Neuronal stem cell (in vitro differentiated cells): ENCODE measurements around the gene ATRN.

ENCODE experiments used
- DNase-seq: peaks from one replicate; pipeline ENCODE4 v3.0.0-alpha.2; 2013; ENCODE audit warnings: low spot score
- H2AFZ ChIP-seq: one replicate; pipeline ENCODE4 v1.6.1; 2013; ENCODE audit warnings: mild to moderate bottlenecking, low read length, inconsistent platforms
- H2AK5ac ChIP-seq: 2 replicates; pipeline ENCODE4 v1.6.1; 2013; ENCODE audit warnings: low read depth, mild to moderate bottlenecking, inconsistent platforms, low read length, moderate library complexity, mixed read lengths
- H2BK120ac ChIP-seq: 2 replicates; pipeline ENCODE4 v1.6.1; 2013; ENCODE audit warnings: low read depth, mild to moderate bottlenecking, inconsistent platforms, low read length, moderate library complexity, mixed read lengths
- H2BK12ac ChIP-seq: one replicate; pipeline ENCODE4 v1.6.1; 2013; ENCODE audit warnings: low read length, inconsistent platforms
- H2BK15ac ChIP-seq: 2 replicates; pipeline ENCODE4 v1.6.1; 2013; ENCODE audit warnings: mild to moderate bottlenecking, low read length, inconsistent platforms, mixed read lengths
- H2BK5ac ChIP-seq: one replicate; pipeline ENCODE4 v1.6.1; 2013; ENCODE audit warnings: inconsistent platforms, mild to moderate bottlenecking, low read length, moderate library complexity
- H3K14ac ChIP-seq: one replicate; pipeline ENCODE4 v1.6.1; 2013; ENCODE audit warnings: low read length, inconsistent platforms
- H3K18ac ChIP-seq: 2 replicates; pipeline ENCODE4 v1.6.1; 2013; ENCODE audit warnings: low read length, inconsistent platforms
- H3K23ac ChIP-seq: 2 replicates; pipeline ENCODE4 v1.6.1; 2013; ENCODE audit warnings: low read depth, mild to moderate bottlenecking, mixed read lengths, low read length, inconsistent platforms; ENCODE audit not compliant: poor library complexity
- H3K27ac ChIP-seq: replicated peaks from 3 replicates; pipeline ENCODE4 v1.5.1; 2013; ENCODE audit warnings: low read length, inconsistent platforms
- H3K27me3 ChIP-seq, 3 experiments: 2 replicates each; pipeline ENCODE4 v1.6.1; 2013; ENCODE audit warnings: low read length in 3 of 3, mild to moderate bottlenecking in 2 of 3, inconsistent platforms in 1 of 3, low read depth in 1 of 3, mixed read lengths in 1 of 3, moderate library complexity in 1 of 3; ENCODE audit not compliant: control insufficient read depth in 3 of 3, insufficient read depth in 3 of 3
- H3K36me3 ChIP-seq, 2 donors: replicated peaks in 1 of 2; 2 replicates each; pipeline ENCODE4 v1.6.1; 2013; ENCODE audit warnings: low read length in 2 of 2; ENCODE audit not compliant: control insufficient read depth in 2 of 2, insufficient read depth in 2 of 2
- H3K4ac ChIP-seq: 2 replicates; pipeline ENCODE4 v1.6.1; 2013; ENCODE audit warnings: inconsistent platforms, mild to moderate bottlenecking, low read length, moderate library complexity
- H3K4me1 ChIP-seq, 2 donors: 1 replicate in 1 of 2; 2 replicates in 1 of 2; pipeline ENCODE4 v1.6.1; 2013; ENCODE audit warnings: low read length in 2 of 2, low read depth in 1 of 2; ENCODE audit not compliant: control insufficient read depth in 2 of 2, insufficient read depth in 1 of 2
- H3K4me2 ChIP-seq: one replicate; pipeline ENCODE4 v1.6.1; 2013; ENCODE audit warnings: mild to moderate bottlenecking, low read length, inconsistent platforms; ENCODE audit not compliant: insufficient read depth, poor library complexity, severe bottlenecking
- H3K4me3 ChIP-seq, 2 donors: 2 replicates each; pipeline ENCODE4 v1.5.1; 2013; ENCODE audit warnings: low read length in 2 of 2, mild to moderate bottlenecking in 2 of 2, inconsistent platforms in 1 of 2, moderate library complexity in 1 of 2
- H3K79me1 ChIP-seq: one replicate; pipeline ENCODE4 v1.6.1; 2013; ENCODE audit warnings: low read depth, mild to moderate bottlenecking, inconsistent platforms, low read length, moderate library complexity
- H3K9ac ChIP-seq: one replicate; pipeline ENCODE4 v1.6.1; 2013; ENCODE audit warnings: mild to moderate bottlenecking, low read depth, low read length, inconsistent platforms; ENCODE audit not compliant: poor library complexity
- H3K9me3 ChIP-seq, 2 donors: replicated peaks in 1 of 2; 2 replicates each; pipeline versions ENCODE3 to v1.6.1; 2013; ENCODE audit warnings: low read length in 2 of 2, mild to moderate bottlenecking in 2 of 2, inconsistent platforms in 1 of 2, low read depth in 1 of 2, mixed read lengths in 1 of 2, moderate library complexity in 1 of 2; ENCODE audit not compliant: control insufficient read depth in 2 of 2, insufficient read depth in 1 of 2
- H4K8ac ChIP-seq: one replicate; pipeline ENCODE4 v1.6.1; 2013; ENCODE audit warnings: low read depth, mild to moderate bottlenecking, inconsistent platforms, low read length, moderate library complexity
- H4K91ac ChIP-seq: one replicate; pipeline ENCODE4 v1.6.1; 2013; ENCODE audit warnings: low read length, low read depth, mild to moderate bottlenecking, inconsistent platforms; ENCODE audit not compliant: poor library complexity
- WGBS, 2 donors: extraction: QIAGEN DNeasy Blood & Tissue Kit; methylation state at CpG; one replicate each; pipeline ENCODE4 v1.1.7; 2013; ENCODE audit warnings: missing lambda C conversion rate in 2 of 2, mixed read lengths in 1 of 2; ENCODE audit not compliant: insufficient read length in 2 of 2, insufficient replicate concordance in 1 of 2; ENCODE audit errors: extremely low coverage in 2 of 2; 5-methylcytosine and 5-hydroxymethylcytosine counted together

Gene ATRN

GRCh38 chr20:3681931-3682781 is 211.3 kb downstream of the ATRN start, which contains the start of gene ADAM33:
TSS of gene ADAM33 (minus strand) at chr20:3682010. CDS start at chr20:3682004, 6 bp downstream.
- peak within 1 kb of the TSS; percentile 73 for H3K9ac ChIP-seq
- H3K9me3 ChIP-seq: no peaks in the 10 kb centered on the region
- H3K14ac ChIP-seq: peak within 1 kb of the TSS; percentile 98
- no CpG with 5 or more reads among the region's 65 CpGs for WGBS, 2 donors
- peak within 1 kb of the TSS; percentile 86 for H2BK15ac ChIP-seq
- no peak for DNase-seq
- H2BK5ac ChIP-seq: no peak within 1 kb of the TSS
- peak within 1 kb of the TSS in 1 of 2 donors; percentile 71 for H3K4me3 ChIP-seq
- H2BK120ac ChIP-seq: peak within 1 kb of the TSS; percentile 7
- peak within 1 kb of the TSS; percentile 99 for H3K18ac ChIP-seq
- peaks cover 5 to 15% of the 10 kb centered on the region in 2 donors for H3K4me1 ChIP-seq
- H3K27me3 ChIP-seq: peaks cover 0 to 91% (median 11%) of the 10 kb centered on the region in 3 experiments
- H3K27ac ChIP-seq: no peak within 1 kb of the TSS
- H4K8ac ChIP-seq: peak within 1 kb of the TSS; percentile 94
- H3K4me2 ChIP-seq: peak within 1 kb of the TSS; percentile 98
- H2BK12ac ChIP-seq: peak within 1 kb of the TSS; percentile 53
- peak within 1 kb of the TSS; percentile 88 for H2AFZ ChIP-seq
- no peak within 1 kb of the TSS for H3K4ac ChIP-seq
- no peak within 1 kb of the TSS for H4K91ac ChIP-seq
- peak within 1 kb of the TSS; percentile 80 for H2AK5ac ChIP-seq
- H3K36me3 ChIP-seq: no peaks in the 10 kb centered on the region
- H3K79me1 ChIP-seq: peaks cover 3% of the 10 kb centered on the region
- peak within 1 kb of the TSS; percentile 77 for H3K23ac ChIP-seq

- no peak overlapping the region for H3K14ac ChIP-seq
- H2AK5ac ChIP-seq: no peak overlapping the region
- no peak overlapping the region for H2BK5ac ChIP-seq
- H3K4me2 ChIP-seq: no peak overlapping the region
- no peak overlapping the region for H2BK12ac ChIP-seq
- H3K9ac ChIP-seq: no peak overlapping the region
- no peak overlapping the region for H3K4me3 ChIP-seq
- H4K91ac ChIP-seq: no peak overlapping the region
- H4K8ac ChIP-seq: no peak overlapping the region
- H3K27ac ChIP-seq: no peak overlapping the region
- H3K23ac ChIP-seq: no peak overlapping the region
- H3K4me1 ChIP-seq: peaks cover 5 to 10% of the 10 kb centered on the region in 2 donors
- WGBS, 2 donors: no CpG with 5 or more reads among the region's 7 CpGs
- H2BK120ac ChIP-seq: no peak overlapping the region
- H3K27me3 ChIP-seq: peaks cover 0 to 76% (median 11%) of the 10 kb centered on the region in 3 experiments
- no peak overlapping the region for H2BK15ac ChIP-seq
- DNase-seq: no peak
- H3K4ac ChIP-seq: no peak overlapping the region
- H2AFZ ChIP-seq: no peak overlapping the region
- no peak overlapping the region for H3K18ac ChIP-seq
- no peaks in the 10 kb centered on the region for H3K36me3 ChIP-seq
- H3K9me3 ChIP-seq: no peaks in the 10 kb centered on the region
- H3K79me1 ChIP-seq: peaks cover 3% of the 10 kb centered on the region
These were observed 214.5 kb downstream of the ATRN start for GRCh38 chr20:3685341-3685740.

GRCh38 chr20:3686421-3686820 is 215.6 kb downstream of the ATRN start:
- DNase-seq: no peak
- Histone ChIP-seq H2BK120ac (no peak overlapping the region), H3K27ac (no peak overlapping the region), H3K4ac (no peak overlapping the region), H3K9me3 (no peaks in the 10 kb centered on the region), H2AK5ac (no peak overlapping the region), H3K18ac (no peak overlapping the region), H2AFZ (peak overlapping the region; percentile 28), H3K27me3 (peaks cover 0 to 67% (median 9%) of the 10 kb centered on the region in 3 experiments), H2BK15ac (no peak overlapping the region), H2BK5ac (no peak overlapping the region), H3K4me2 (no peak overlapping the region), H3K79me1 (peaks cover 3% of the 10 kb centered on the region), H2BK12ac (no peak overlapping the region), H4K8ac (no peak overlapping the region), H3K23ac (no peak overlapping the region), H3K36me3 (no peaks in the 10 kb centered on the region), H3K9ac (no peak overlapping the region), H3K4me3 (no peak overlapping the region), H4K91ac (no peak overlapping the region), H3K4me1 (peaks cover under 1 to 3% of the 10 kb centered on the region in 2 donors), H3K14ac (no peak overlapping the region)
- no CpG with 5 or more reads among the region's 7 CpGs for WGBS, 2 donors

GRCh38 chr20:3686867-3687321 is 216.1 kb downstream of the ATRN start:
- no CpG with 5 or more reads among the region's 9 CpGs for WGBS, 2 donors
- peak overlapping the region; percentile 28 for H2AFZ ChIP-seq
- no peak overlapping the region for H2BK15ac ChIP-seq
- H3K9me3 ChIP-seq: no peaks in the 10 kb centered on the region
- H3K4me2 ChIP-seq: no peak overlapping the region
- no peak overlapping the region for H3K14ac ChIP-seq
- no peak overlapping the region for H4K91ac ChIP-seq
- no peak overlapping the region for H3K9ac ChIP-seq
- H3K4me3 ChIP-seq: no peak overlapping the region
- no peaks in the 10 kb centered on the region for H3K36me3 ChIP-seq
- no peaks in the 10 kb centered on the region for H3K79me1 ChIP-seq
- no peak overlapping the region for H2BK120ac ChIP-seq
- no peak overlapping the region for H2BK5ac ChIP-seq
- no peak overlapping the region for H2BK12ac ChIP-seq
- DNase-seq: no peak
- H3K4me1 ChIP-seq: peaks cover 0 to 3% of the 10 kb centered on the region in 2 donors
- no peak overlapping the region for H3K4ac ChIP-seq
- H4K8ac ChIP-seq: no peak overlapping the region
- H3K18ac ChIP-seq: no peak overlapping the region
- peaks cover 0 to 63% (median 5%) of the 10 kb centered on the region in 3 experiments for H3K27me3 ChIP-seq
- no peak overlapping the region for H3K27ac ChIP-seq
- no peak overlapping the region for H2AK5ac ChIP-seq
- H3K23ac ChIP-seq: no peak overlapping the region
